Activated naive CD4-positive, alpha-beta T cell treated with anti-CD3 and anti-CD28 coated beads for 36 hours (primary cell): Measurements from ENCODE around the gene ERC2. TPM values are rescaled to one million over a fixed set of nuclear protein-coding genes. Genes with fewer than 3 reads are reported as not detected.
A peak's percentile ranks its signal among the peaks of the same experiment; 100 is the strongest.

Source experiments
- CTCF ChIA-PET: fragments of 350-600 bp; sonication (Branson Sonifier 250); formaldehyde crosslinking; loops from one replicate; lab custom pipeline; 2021; ENCODE audit warnings: antibody characterized with exemption; lab: Charles Lee
- DNase-seq: peaks from one replicate; pipeline ENCODE4 v3.0.0-alpha.2; 2020
- H3K27ac Mint-ChIP-seq: one replicate; pipeline ENCODE4 v1.8.0; 2021; ENCODE audit warnings: mild to moderate bottlenecking, mixed read lengths
- H3K27me3 Mint-ChIP-seq: one replicate; pipeline ENCODE4 v1.8.0; 2021; ENCODE audit warnings: low read depth, mixed read lengths
- H3K36me3 Mint-ChIP-seq: one replicate; pipeline ENCODE4 v1.8.0; 2021; ENCODE audit warnings: low read depth, mixed read lengths
- H3K4me1 Mint-ChIP-seq: one replicate; pipeline ENCODE4 v1.8.0; 2021; ENCODE audit warnings: low read depth, mixed read lengths
- H3K4me3 Mint-ChIP-seq: one replicate; pipeline ENCODE4 v1.8.0; 2021; ENCODE audit warnings: mild to moderate bottlenecking, moderate library complexity, mixed read lengths
- H3K9me3 Mint-ChIP-seq: one replicate; pipeline ENCODE4 v1.8.0; 2021; ENCODE audit warnings: mixed read lengths
- intact Hi-C: fragments of 100-400 bp; cut with micrococcal nuclease; formaldehyde crosslinking; loops from one replicate; pipeline ENCODE4 v1.15.1; 2023
- total RNA-seq, 2 experiments: library from RNA; stranded (reverse); gene quantifications; one replicate each; pipeline ENCODE4 v1.2.3, GENCODE V29; 2021

ERC2 gene
- total RNA-seq, 2 experiments from 2014 or later, result 0.12 TPM; not detected in 1

GRCh38 chr3:56361731-56362130 is 106.5 kb downstream of the ERC2 start:
- Mint-ChIP-seq H3K4me3 (no peak overlapping the region), H3K4me1 (no peaks in the 10 kb centered on the region), H3K27me3 (peaks cover 7% of the 10 kb centered on the region), H3K36me3 (no peaks in the 10 kb centered on the region), H3K9me3 (no peaks in the 10 kb centered on the region), H3K27ac (no peak overlapping the region)
- no peak for DNase-seq
- intact Hi-C loops, result no loop called here
- CTCF ChIA-PET, result no interaction called here

- no peak overlapping the region for H3K27ac Mint-ChIP-seq
- intact Hi-C loops, result no loop called here
- peaks cover 5% of the 10 kb centered on the region for H3K27me3 Mint-ChIP-seq
- CTCF ChIA-PET, result interaction anchor here (1.3 to 1.4 kb wide), 2 partner anchors 10 to 18 kb away, joined by 3 read pairs; no protein-coding TSS in a partner anchor
- H3K36me3 Mint-ChIP-seq, result no peaks in the 10 kb centered on the region
- DNase-seq, result no peak
- H3K4me3 Mint-ChIP-seq, result no peak overlapping the region
- H3K4me1 Mint-ChIP-seq, result no peaks in the 10 kb centered on the region
- H3K9me3 Mint-ChIP-seq, result no peaks in the 10 kb centered on the region
Observed at GRCh38 chr3:56357266-56357665, 111.0 kb downstream of the ERC2 start.

- H3K4me1 Mint-ChIP-seq, result no peaks in the 10 kb centered on the region
- intact Hi-C loops, result no loop called here
- H3K36me3 Mint-ChIP-seq, result no peaks in the 10 kb centered on the region
- DNase-seq, result no peak
- no peak overlapping the region for H3K27ac Mint-ChIP-seq
- H3K4me3 Mint-ChIP-seq, result no peak overlapping the region
- no peaks in the 10 kb centered on the region for H3K9me3 Mint-ChIP-seq
- CTCF ChIA-PET, result interaction anchor here (0.7 to 1.4 kb wide), 4 partner anchors 9 to 17 kb away, joined by 3 read pairs; no protein-coding TSS in a partner anchor
- H3K27me3 Mint-ChIP-seq, result peaks cover 5% of the 10 kb centered on the region
Observed at GRCh38 chr3:56356808-56357207, 111.5 kb downstream of the ERC2 start.

- no peaks in the 10 kb centered on the region for H3K36me3 Mint-ChIP-seq
- CTCF ChIA-PET, result interaction anchor here (1.0 to 1.3 kb wide), 3 partner anchors 8 to 12 kb away, joined by 3 read pairs; no protein-coding TSS in a partner anchor
- no peaks in the 10 kb centered on the region for H3K27me3 Mint-ChIP-seq
- H3K9me3 Mint-ChIP-seq, result no peaks in the 10 kb centered on the region
- no peak overlapping the region for H3K27ac Mint-ChIP-seq
- no peak overlapping the region for H3K4me3 Mint-ChIP-seq
- no peaks in the 10 kb centered on the region for H3K4me1 Mint-ChIP-seq
- intact Hi-C loops, result no loop called here
- no peak for DNase-seq
Observed at GRCh38 chr3:56355570-56356185, 112.6 kb downstream of the ERC2 start.

GRCh38 chr3:56351537-56351936 is 116.7 kb downstream of the ERC2 start:
- Mint-ChIP-seq H3K27me3 (no peaks in the 10 kb centered on the region), H3K4me3 (no peak overlapping the region), H3K27ac (no peak overlapping the region), H3K36me3 (no peaks in the 10 kb centered on the region), H3K4me1 (no peaks in the 10 kb centered on the region), H3K9me3 (no peaks in the 10 kb centered on the region)
- intact Hi-C loops, result no loop called here
- DNase-seq, result no peak
- CTCF ChIA-PET, result interaction anchor here (1.7 kb wide), 1 partner anchor 10 kb away, joined by 5 read pairs; no protein-coding TSS in a partner anchor

- H3K36me3 Mint-ChIP-seq, result no peaks in the 10 kb centered on the region
- peaks cover 6% of the 10 kb centered on the region for H3K27me3 Mint-ChIP-seq
- intact Hi-C loops, result loop anchor here (1.0 to 10.0 kb wide), 2 partner anchors 100 to 357 kb away; no protein-coding TSS in a partner anchor
- no peaks in the 10 kb centered on the region for H3K9me3 Mint-ChIP-seq
- H3K27ac Mint-ChIP-seq, result no peak overlapping the region
- H3K4me1 Mint-ChIP-seq, result no peaks in the 10 kb centered on the region
- peak; percentile 70 for DNase-seq
- CTCF ChIA-PET, result interaction anchor here (0.6 to 1.4 kb wide), 8 partner anchors 9 to 222 kb away, joined by 3 to 4 read pairs (median 3); no protein-coding TSS in a partner anchor
- no peak overlapping the region for H3K4me3 Mint-ChIP-seq
Observed at GRCh38 chr3:56347219-56347871, 120.9 kb downstream of the ERC2 start.

- Mint-ChIP-seq H3K4me1 (no peaks in the 10 kb centered on the region), H3K4me3 (no peak overlapping the region), H3K27me3 (peaks cover 11% of the 10 kb centered on the region), H3K36me3 (no peaks in the 10 kb centered on the region), H3K27ac (no peak overlapping the region), H3K9me3 (no peaks in the 10 kb centered on the region)
- intact Hi-C loops, result loop anchor here (5.0 to 10.0 kb wide), 3 partner anchors 362 to 645 kb away; partner anchors contain the start of gene ARHGEF3
- CTCF ChIA-PET, result interaction anchor here (0.7 kb wide), 1 partner anchor 159 kb away, joined by 3 read pairs; no protein-coding TSS in a partner anchor
- DNase-seq, result no peak
Observed at GRCh38 chr3:56342475-56342874, 125.8 kb downstream of the ERC2 start.

GRCh38 chr3:56339671-56340070 is 128.6 kb downstream of the ERC2 start:
- intact Hi-C loops, result loop anchor here (1.0 to 10.0 kb wide), 5 partner anchors 108 to 648 kb away; partner anchors contain the start of gene ARHGEF3
- no peaks in the 10 kb centered on the region for H3K9me3 Mint-ChIP-seq
- CTCF ChIA-PET, result interaction anchor here (0.7 to 2.0 kb wide), 5 partner anchors 17 to 155 kb away, joined by 3 to 8 read pairs (median 6); no protein-coding TSS in a partner anchor

GRCh38 chr3:56339244-56339643 is 129.0 kb downstream of the ERC2 start:
- no peak overlapping the region for H3K27ac Mint-ChIP-seq
- H3K4me3 Mint-ChIP-seq, result no peak overlapping the region
- intact Hi-C loops, result no loop called here
- peaks cover 11% of the 10 kb centered on the region for H3K27me3 Mint-ChIP-seq
- no peak for DNase-seq
- H3K36me3 Mint-ChIP-seq, result no peaks in the 10 kb centered on the region
- H3K4me1 Mint-ChIP-seq, result no peaks in the 10 kb centered on the region
- H3K9me3 Mint-ChIP-seq, result no peaks in the 10 kb centered on the region
- CTCF ChIA-PET, result interaction anchor here (1.2 to 2.0 kb wide), 3 partner anchors 18 to 155 kb away, joined by 3 to 8 read pairs (median 7); no protein-coding TSS in a partner anchor

More at GRCh38 chr3:56339671-56340070, 128.6 kb downstream of the ERC2 start:
- Mint-ChIP-seq H3K27ac (no peak overlapping the region), H3K4me1 (no peaks in the 10 kb centered on the region), H3K4me3 (no peak overlapping the region), H3K27me3 (peaks cover 11% of the 10 kb centered on the region), H3K36me3 (no peaks in the 10 kb centered on the region)
- no peak for DNase-seq

- CTCF ChIA-PET, result interaction anchor here (1.4 kb wide), 1 partner anchor 112 kb away, joined by 3 read pairs; no protein-coding TSS in a partner anchor
- DNase-seq, result no peak
- H3K9me3 Mint-ChIP-seq, result no peaks in the 10 kb centered on the region
- no peak overlapping the region for H3K4me3 Mint-ChIP-seq
- intact Hi-C loops, result no loop called here
- no peaks in the 10 kb centered on the region for H3K4me1 Mint-ChIP-seq
- peaks cover 7% of the 10 kb centered on the region for H3K27me3 Mint-ChIP-seq
- no peak overlapping the region for H3K27ac Mint-ChIP-seq
- H3K36me3 Mint-ChIP-seq, result no peaks in the 10 kb centered on the region
Observed at GRCh38 chr3:56336023-56336422, 132.2 kb downstream of the ERC2 start.

- no peak overlapping the region for H3K4me3 Mint-ChIP-seq
- H3K4me1 Mint-ChIP-seq, result no peaks in the 10 kb centered on the region
- CTCF ChIA-PET, result interaction anchor here (0.6 kb wide), 1 partner anchor 75 kb away, joined by 4 read pairs; no protein-coding TSS in a partner anchor
- peaks cover 14% of the 10 kb centered on the region for H3K27me3 Mint-ChIP-seq
- no peak overlapping the region for H3K27ac Mint-ChIP-seq
- DNase-seq, result no peak
- H3K9me3 Mint-ChIP-seq, result no peaks in the 10 kb centered on the region
- no peaks in the 10 kb centered on the region for H3K36me3 Mint-ChIP-seq
- intact Hi-C loops, result no loop called here
Observed at GRCh38 chr3:56324473-56324872, 143.8 kb downstream of the ERC2 start.

GRCh38 chr3:56323986-56324420 is 144.3 kb downstream of the ERC2 start:
- Mint-ChIP-seq H3K27ac (no peak overlapping the region), H3K4me3 (no peak overlapping the region), H3K27me3 (peaks cover 14% of the 10 kb centered on the region), H3K9me3 (no peaks in the 10 kb centered on the region), H3K4me1 (no peaks in the 10 kb centered on the region), H3K36me3 (no peaks in the 10 kb centered on the region)
- intact Hi-C loops, result no loop called here
- CTCF ChIA-PET, result interaction anchor here (0.6 to 1.0 kb wide), 2 partner anchors 72 to 74 kb away, joined by 3 to 4 read pairs; no protein-coding TSS in a partner anchor
- no peak for DNase-seq
